Dedifferentiated amniotic fluid mesenchymal stem cell (primary cell): ENCODE results near the gene CTAGE8.
"Not testable (repeated sequence)": the region's sequence is repeated elsewhere in the genome, so short reads cannot be mapped to it uniquely, and the experiment has no call there.

Experiments used
- DNase-seq: peaks from one replicate; pipeline ENCODE4 v3.0.0-alpha.2; 2016; ENCODE audit errors: extremely low spot score

Gene CTAGE8

GRCh38 chr7:144259067-144259466 lies 10.0 kb downstream of the CTAGE8 start:
- not testable (repeated sequence) for DNase-seq

- DNase-seq = no peak
These were observed 13.0 kb downstream of the CTAGE8 start for GRCh38 chr7:144256112-144256511.

GRCh38 chr7:144255471-144255897 lies 13.6 kb downstream of the CTAGE8 start:
- DNase-seq = no peak

GRCh38 chr7:144252307-144252706 lies 16.8 kb downstream of the CTAGE8 start:
- DNase-seq = not testable (repeated sequence)

GRCh38 chr7:144247674-144248330 lies 21.3 kb downstream of the CTAGE8 start:
- not testable (repeated sequence) for DNase-seq

GRCh38 chr7:144246967-144247366 lies 22.1 kb downstream of the CTAGE8 start:
- not testable (repeated sequence) for DNase-seq

GRCh38 chr7:144245372-144245771 lies 23.7 kb downstream of the CTAGE8 start:
- DNase-seq = not testable (repeated sequence)

GRCh38 chr7:144239365-144239764 lies 29.7 kb downstream of the CTAGE8 start, which contains the start of gene OR2A42:
TSS of gene OR2A42 (minus strand) at chr7:144239605. CDS start at chr7:144232843, 6,762 bp downstream.
- DNase-seq = not testable (repeated sequence)

GRCh38 chr7:144238530-144239082 lies 30.5 kb downstream of the CTAGE8 start:
- not testable (repeated sequence) for DNase-seq

GRCh38 chr7:144233039-144233438 lies 36.0 kb downstream of the CTAGE8 start:
- not testable (repeated sequence) for DNase-seq

GRCh38 chr7:144231027-144231426 lies 38.1 kb downstream of the CTAGE8 start:
- not testable (repeated sequence) for DNase-seq

GRCh38 chr7:144228810-144229209 lies 40.3 kb downstream of the CTAGE8 start:
- not testable (repeated sequence) for DNase-seq

GRCh38 chr7:144226866-144227265 lies 42.2 kb downstream of the CTAGE8 start:
- not testable (repeated sequence) for DNase-seq

GRCh38 chr7:144223675-144224074 lies 45.4 kb downstream of the CTAGE8 start:
- DNase-seq = not testable (repeated sequence)

- not testable (repeated sequence) for DNase-seq
These were observed 48.6 kb downstream of the CTAGE8 start for GRCh38 chr7:144220531-144220930.

GRCh38 chr7:144219149-144219548 lies 49.9 kb downstream of the CTAGE8 start:
- DNase-seq = not testable (repeated sequence)

GRCh38 chr7:144218581-144218980 lies 50.5 kb downstream of the CTAGE8 start:
- DNase-seq = not testable (repeated sequence)

- not testable (repeated sequence) for DNase-seq
These were observed 51.9 kb downstream of the CTAGE8 start for GRCh38 chr7:144217200-144217599.
